Neural progenitor cell (in vitro differentiated cells): ENCODE data around the gene WDPCP. TPM values are rescaled to one million over a fixed set of nuclear protein-coding genes. Genes with fewer than 3 reads are reported as not detected.
A peak's percentile ranks its signal among the peaks of the same experiment; 100 is the strongest.

Experiments
- DNase-seq: peaks from one replicate; pipeline ENCODE4 v3.0.0-alpha.2; 2016; ENCODE audit warnings: low spot score
- H2AFZ ChIP-seq: fragments of 200-600 bp; sonication (generic); replicated peaks from 2 replicates; pipeline ENCODE4 v1.6.1; 2016; ENCODE audit warnings: antibody characterized with exemption
- H3F3A ChIP-seq: fragments of 200-600 bp; sonication (generic); 2 replicates; pipeline ENCODE4 v1.6.1; 2016; ENCODE audit warnings: antibody characterized with exemption, low read depth
- H3K27ac ChIP-seq: fragments of 200-600 bp; sonication (generic); 2 replicates; pipeline ENCODE4 v1.5.1; 2016; ENCODE audit warnings: mild to moderate bottlenecking
- H3K27me3 ChIP-seq: fragments of 200-600 bp; sonication (generic); 2 replicates; pipeline ENCODE4 v1.6.1; 2016; ENCODE audit warnings: mild to moderate bottlenecking, moderate library complexity
- H3K36me3 ChIP-seq: fragments of 200-600 bp; sonication (generic); 2 replicates; pipeline ENCODE4 v1.5.1; 2016
- H3K4me1 ChIP-seq: fragments of 200-600 bp; sonication (generic); 2 replicates; pipeline ENCODE4 v1.6.1; 2016; ENCODE audit warnings: mixed run types
- H3K4me2 ChIP-seq: fragments of 200-600 bp; sonication (generic); 2 replicates; pipeline ENCODE4 v1.6.1; 2016
- H3K4me3 ChIP-seq: fragments of 200-600 bp; sonication (generic); 2 replicates; pipeline ENCODE4 v1.5.1; 2016
- H3K79me2 ChIP-seq: fragments of 200-600 bp; sonication (generic); 2 replicates; pipeline ENCODE4 v1.6.1; 2016; ENCODE audit warnings: low read depth
- H3K9ac ChIP-seq: fragments of 200-600 bp; sonication (generic); 2 replicates; pipeline ENCODE4 v1.6.1; 2016
- H3K9me3 ChIP-seq: fragments of 200-600 bp; sonication (generic); 2 replicates; pipeline ENCODE4 v1.5.1; 2016; ENCODE audit warnings: low read depth
- H4K20me1 ChIP-seq: fragments of 200-600 bp; sonication (generic); 2 replicates; pipeline ENCODE4 v1.6.1; 2016; ENCODE audit warnings: low read depth
- H3K27ac Mint-ChIP-seq: 3 replicates; pipeline ENCODE4 v1.8.0; 2021; ENCODE audit warnings: mixed read lengths
- H3K27me3 Mint-ChIP-seq: 2 replicates; pipeline ENCODE4 v1.8.0; 2022; ENCODE audit warnings: low read depth, mild to moderate bottlenecking, inconsistent platforms, moderate library complexity, mixed read lengths; ENCODE audit not compliant: insufficient read depth
- H3K36me3 Mint-ChIP-seq: 3 replicates; pipeline ENCODE4 v1.8.0; 2021; ENCODE audit warnings: mixed read lengths
- H3K4me1 Mint-ChIP-seq: 3 replicates; pipeline ENCODE4 v1.8.0; 2021; ENCODE audit warnings: mixed read lengths
- H3K4me3 Mint-ChIP-seq: 3 replicates; pipeline ENCODE4 v1.8.0; 2021; ENCODE audit warnings: mild to moderate bottlenecking, moderate library complexity, mixed read lengths
- H3K9me3 Mint-ChIP-seq: 3 replicates; pipeline ENCODE4 v1.8.0; 2020; ENCODE audit warnings: mixed read lengths
- EZH2 ChIP-seq: fragments of 200-600 bp; sonication (generic); IDR thresholded peaks from 2 replicates; pipeline ENCODE4 v1.6.1; 2017; ENCODE audit warnings: antibody characterized with exemption, mild to moderate bottlenecking, moderate library complexity
- EZH2phosphoT487 ChIP-seq: fragments of 200-600 bp; sonication (generic); IDR thresholded peaks from 2 replicates; pipeline ENCODE4 v1.6.1; 2017; ENCODE audit warnings: antibody characterized with exemption
- total RNA-seq: library from RNA; depleted of rRNA; stranded (reverse); fragments of >200 nt; gene quantifications from 2 replicates; pipeline ENCODE4 v1.2.3, GENCODE V29; 2015; ENCODE audit warnings: low replicate concordance
- TF ChIP-seq, protein P1 (sequence below): fragments of 200-600 bp; sonication (generic); IDR thresholded peaks from 2 replicates; pipeline ENCODE4 v1.5.1; 2017; ENCODE audit warnings: antibody characterized with exemption, mild to moderate bottlenecking

The WDPCP gene
- total RNA-seq, 1 donor from 2014 or later, result 11.4 TPM

DNA sequence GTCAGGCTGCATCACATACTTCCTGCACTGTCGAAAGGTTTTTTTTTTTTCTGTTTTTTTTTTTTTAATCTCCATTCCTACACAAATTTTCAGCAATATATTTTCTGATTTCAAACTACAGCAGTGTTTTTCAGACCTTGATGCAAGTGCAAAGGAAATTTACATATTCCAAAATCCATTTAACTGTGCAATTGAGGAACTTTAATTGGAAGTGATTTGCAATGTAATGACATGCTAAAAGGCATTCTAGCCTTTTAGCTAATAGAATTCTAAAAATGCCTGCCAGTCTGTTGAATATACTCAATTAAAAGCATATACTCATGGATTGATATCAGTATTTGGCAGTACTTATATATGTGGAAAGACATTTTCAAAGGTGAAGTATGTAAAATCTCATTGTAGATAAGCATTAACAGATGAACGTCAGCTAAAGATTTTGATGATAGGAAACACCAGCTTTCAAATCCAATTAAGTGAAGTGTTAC lies 327.1 kb downstream of the WDPCP start:
- no peak for DNase-seq
- Histone ChIP-seq H3K27me3 (no peaks in the 10 kb centered on the region), H3K4me2 (no peak overlapping the region), H3K4me1 (no peaks in the 10 kb centered on the region), H4K20me1 (no peaks in the 10 kb centered on the region), H3K79me2 (no peaks in the 10 kb centered on the region), H3F3A (no peaks in the 10 kb centered on the region), H3K9ac (no peak overlapping the region), H2AFZ (no peak overlapping the region), H3K36me3 (no peaks in the 10 kb centered on the region), H3K9me3 (no peaks in the 10 kb centered on the region), H3K4me3 (no peak overlapping the region), H3K27ac (no peak overlapping the region)
- H3K4me3 Mint-ChIP-seq, result no peak overlapping the region
- TF ChIP-seq, protein P1, sequence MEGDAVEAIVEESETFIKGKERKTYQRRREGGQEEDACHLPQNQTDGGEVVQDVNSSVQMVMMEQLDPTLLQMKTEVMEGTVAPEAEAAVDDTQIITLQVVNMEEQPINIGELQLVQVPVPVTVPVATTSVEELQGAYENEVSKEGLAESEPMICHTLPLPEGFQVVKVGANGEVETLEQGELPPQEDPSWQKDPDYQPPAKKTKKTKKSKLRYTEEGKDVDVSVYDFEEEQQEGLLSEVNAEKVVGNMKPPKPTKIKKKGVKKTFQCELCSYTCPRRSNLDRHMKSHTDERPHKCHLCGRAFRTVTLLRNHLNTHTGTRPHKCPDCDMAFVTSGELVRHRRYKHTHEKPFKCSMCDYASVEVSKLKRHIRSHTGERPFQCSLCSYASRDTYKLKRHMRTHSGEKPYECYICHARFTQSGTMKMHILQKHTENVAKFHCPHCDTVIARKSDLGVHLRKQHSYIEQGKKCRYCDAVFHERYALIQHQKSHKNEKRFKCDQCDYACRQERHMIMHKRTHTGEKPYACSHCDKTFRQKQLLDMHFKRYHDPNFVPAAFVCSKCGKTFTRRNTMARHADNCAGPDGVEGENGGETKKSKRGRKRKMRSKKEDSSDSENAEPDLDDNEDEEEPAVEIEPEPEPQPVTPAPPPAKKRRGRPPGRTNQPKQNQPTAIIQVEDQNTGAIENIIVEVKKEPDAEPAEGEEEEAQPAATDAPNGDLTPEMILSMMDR, result no peak
- no peak for TF ChIP-seq EZH2
- TF ChIP-seq EZH2phosphoT487, result no peak
- H3K27me3 Mint-ChIP-seq, result no peaks in the 10 kb centered on the region
- no peaks in the 10 kb centered on the region for H3K36me3 Mint-ChIP-seq
- H3K9me3 Mint-ChIP-seq, result no peaks in the 10 kb centered on the region
- no peaks in the 10 kb centered on the region for H3K4me1 Mint-ChIP-seq
- H3K27ac Mint-ChIP-seq, result no peak overlapping the region

DNA sequence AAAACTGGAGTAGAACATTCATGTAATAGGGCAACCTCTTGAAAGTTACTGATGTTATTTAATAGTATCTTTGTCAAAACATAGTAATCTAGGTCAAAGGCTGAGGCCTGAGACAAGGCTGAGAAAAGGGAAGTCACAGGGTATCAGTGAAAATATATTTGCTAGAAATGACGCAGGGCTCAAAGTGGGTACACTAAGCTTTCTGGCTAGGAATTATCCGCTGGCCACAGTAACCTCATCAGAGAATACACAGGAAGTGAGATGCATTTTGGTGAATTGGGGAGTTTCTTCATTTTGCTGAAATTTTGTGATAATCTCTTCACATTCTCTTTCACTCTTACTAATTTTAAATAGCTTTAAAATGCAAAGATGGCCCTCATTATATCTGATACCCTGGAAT lies 330.8 kb downstream of the WDPCP start:
- no peak overlapping the region for H3K4me3 ChIP-seq
- no peaks in the 10 kb centered on the region for H3K36me3 Mint-ChIP-seq
- DNase-seq, result no peak
- TF ChIP-seq EZH2, result no peak
- TF ChIP-seq, protein P1, result no peak
- no peak for TF ChIP-seq EZH2phosphoT487
- H3K9me3 ChIP-seq, result no peaks in the 10 kb centered on the region
- no peak overlapping the region for H2AFZ ChIP-seq
- H3K27ac ChIP-seq, result no peak overlapping the region
- no peaks in the 10 kb centered on the region for H3K9me3 Mint-ChIP-seq
- H3K4me2 ChIP-seq, result no peak overlapping the region
- H3K27ac Mint-ChIP-seq, result no peak overlapping the region
- no peaks in the 10 kb centered on the region for H4K20me1 ChIP-seq
- no peaks in the 10 kb centered on the region for H3K4me1 ChIP-seq
- H3K9ac ChIP-seq, result no peak overlapping the region
- H3F3A ChIP-seq, result no peaks in the 10 kb centered on the region
- no peaks in the 10 kb centered on the region for H3K4me1 Mint-ChIP-seq
- no peaks in the 10 kb centered on the region for H3K27me3 ChIP-seq
- H3K4me3 Mint-ChIP-seq, result no peak overlapping the region
- H3K79me2 ChIP-seq, result no peaks in the 10 kb centered on the region
- no peaks in the 10 kb centered on the region for H3K27me3 Mint-ChIP-seq
- no peaks in the 10 kb centered on the region for H3K36me3 ChIP-seq

DNA sequence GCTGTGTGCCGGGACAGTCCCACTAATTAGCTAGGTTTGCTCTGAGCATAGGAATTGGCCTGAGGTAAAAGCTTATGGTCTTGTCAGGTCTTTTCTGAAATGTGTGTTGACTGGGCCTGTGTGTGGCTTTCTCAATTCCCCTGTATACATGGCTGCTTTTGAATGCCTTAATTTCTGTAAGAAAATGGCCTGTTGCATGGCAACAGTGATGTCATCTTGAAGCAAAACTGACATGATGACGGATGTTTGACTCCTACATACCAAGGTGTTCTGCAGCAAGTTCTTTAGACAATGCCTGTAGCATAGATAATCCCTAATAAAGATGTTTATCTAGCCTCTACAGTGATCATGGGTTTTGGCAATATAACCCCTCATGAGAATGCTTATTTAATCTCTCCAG lies 339.1 kb downstream of the WDPCP start:
- Histone ChIP-seq H3K4me2 (no peak overlapping the region), H3K79me2 (no peaks in the 10 kb centered on the region), H3K9ac (no peak overlapping the region), H3K9me3 (no peaks in the 10 kb centered on the region), H3K4me3 (no peak overlapping the region), H3K27me3 (no peaks in the 10 kb centered on the region), H3F3A (no peaks in the 10 kb centered on the region), H3K4me1 (no peaks in the 10 kb centered on the region), H3K27ac (no peak overlapping the region), H3K36me3 (no peaks in the 10 kb centered on the region), H2AFZ (no peak overlapping the region), H4K20me1 (no peaks in the 10 kb centered on the region)
- Mint-ChIP-seq H3K4me3 (no peak overlapping the region), H3K9me3 (no peaks in the 10 kb centered on the region), H3K27me3 (no peaks in the 10 kb centered on the region), H3K36me3 (no peaks in the 10 kb centered on the region), H3K27ac (peak overlapping the region; percentile 22), H3K4me1 (no peaks in the 10 kb centered on the region)
- DNase-seq, result no peak
- no peak for TF ChIP-seq EZH2phosphoT487
- TF ChIP-seq, protein P1, result no peak
- no peak for TF ChIP-seq EZH2
